Endothelial cell of coronary artery (primary cell): ENCODE data around the gene GNB1L. TPM values are rescaled to one million over a fixed set of nuclear protein-coding genes. Genes with fewer than 3 reads are reported as not detected.

Experiments
- total RNA-seq: library from RNA; depleted of rRNA; stranded (reverse); fragments of >200 nt; gene quantifications from 2 replicates; pipeline ENCODE4 v1.2.3, GENCODE V29; 2014

GNB1L gene
- 4.9 and 11.1 TPM in 2 replicates for total RNA-seq

GRCh38 chr22:19854778-19855503, at the start of gene GNB1L, which contains the start of gene RTL10:
GNB1L (minus strand) TSS chr22:19854874; CDS start chr22:19821355, 33,519 bp downstream.
RTL10 (minus strand) TSS chr22:19854874; CDS start chr22:19852261, 2,613 bp downstream.

GRCh38 chr22:19760058-19760950, 94.4 kb downstream of the GNB1L start, which contains the start of gene TBX1:
TBX1 (plus strand) TSS chr22:19760778; CDS start chr22:19760844, 66 bp downstream.

Other genes with a start within 250 kb of the GNB1L start
- 14.2 and 26.4 TPM in 2 replicates for gene SEPTIN5, start 140.4 kb downstream of the GNB1L start, total RNA-seq
- 0.54 and 1.6 TPM in 2 replicates for gene GP1BB, start 131.3 kb downstream of the GNB1L start, total RNA-seq
- gene TBX1, start 94.1 kb downstream of the GNB1L start, total RNA-seq: 6.5 and 13.4 TPM in 2 replicates
- gene RTL10, start within 50 bp of the GNB1L start, total RNA-seq: 12.5 and 26.2 TPM in 2 replicates
- 215 and 296 TPM in 2 replicates for gene COMT, start 86.9 kb upstream of the GNB1L start, total RNA-seq
- gene TXNRD2, start 86.9 kb upstream of the GNB1L start, total RNA-seq: 43.5 and 156 TPM in 2 replicates
- 53.3 and 76.7 TPM in 2 replicates for gene ARVCF, start 161.9 kb upstream of the GNB1L start, total RNA-seq
- 30.6 and 43.5 TPM in 2 replicates for gene TANGO2, start 166.2 kb upstream of the GNB1L start, total RNA-seq
- gene DGCR8, start 225.4 kb upstream of the GNB1L start, total RNA-seq: 35.3 and 39.2 TPM in 2 replicates